ENCODE results near the gene DCP1A.
"Not testable (repeated sequence)": the region's sequence is repeated elsewhere in the genome, so short reads cannot be mapped to it uniquely, and the experiment has no call there.

DCP1A gene

GRCh38 chr3:53328746-53329145 lies 18.6 kb downstream of the DCP1A start:
- DNase-seq (ENCODE audit: low read depth), result no peak

- not testable (repeated sequence) for DNase-seq (ENCODE audit: low read depth)
Observed at GRCh38 chr3:53327986-53328385, 19.4 kb downstream of the DCP1A start.

- no peak for DNase-seq (ENCODE audit: low read depth)
Observed at GRCh38 chr3:53324105-53324504, 23.2 kb downstream of the DCP1A start.

- DNase-seq (ENCODE audit: low read depth), result no peak
Observed at GRCh38 chr3:53320697-53321096, 26.6 kb downstream of the DCP1A start.

GRCh38 chr3:53318522-53318921 lies 28.8 kb downstream of the DCP1A start:
- DNase-seq (ENCODE audit: low read depth), result no peak

DNA sequence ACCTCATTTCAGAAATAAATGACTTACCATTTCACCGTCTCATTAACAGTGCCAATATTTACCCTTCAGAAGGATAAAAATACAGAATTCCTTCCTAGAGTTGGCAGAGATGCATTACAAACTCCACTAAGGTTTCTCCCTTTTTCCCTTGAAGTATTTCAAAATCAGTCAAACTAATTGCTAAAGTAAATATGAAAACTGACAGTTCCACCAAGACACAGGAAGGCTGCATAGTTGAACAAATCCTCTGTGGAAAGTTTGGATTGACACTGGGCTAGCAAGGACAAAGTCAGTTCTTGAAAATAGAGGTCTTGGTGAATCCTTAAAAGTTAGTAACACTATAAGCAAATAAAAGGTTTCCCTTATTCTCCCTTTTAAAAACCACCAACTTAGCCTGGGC lies 34.5 kb downstream of the DCP1A start:
- DNase-seq (ENCODE audit: low read depth), result no peak

GRCh38 chr3:53311882-53312281 lies 35.5 kb downstream of the DCP1A start:
- no peak for DNase-seq (ENCODE audit: low read depth)

DNA sequence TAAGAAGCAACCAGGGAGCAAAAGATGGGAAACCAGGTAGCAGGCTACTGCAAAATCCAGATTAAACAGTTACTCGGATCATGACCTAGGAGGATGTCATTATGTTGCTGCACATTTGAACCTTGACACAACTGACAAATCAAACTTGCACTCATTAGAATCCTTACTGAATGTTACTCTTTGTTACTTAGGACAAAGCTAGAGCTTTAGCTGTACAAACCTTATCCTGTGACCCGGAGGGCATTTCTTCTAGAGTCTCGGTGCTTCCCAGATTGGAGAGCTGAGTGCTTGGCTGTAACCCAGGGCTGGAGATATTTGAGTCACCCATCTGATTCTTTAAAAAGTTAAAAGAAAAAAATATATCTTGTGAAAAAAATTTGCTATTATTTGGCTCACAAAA lies 43.4 kb downstream of the DCP1A start:
- no peak for DNase-seq (ENCODE audit: low read depth)

- no peak for DNase-seq (ENCODE audit: low read depth)
Observed at GRCh38 chr3:53303549-53303948, 43.8 kb downstream of the DCP1A start.

- no peak for DNase-seq (ENCODE audit: low read depth)
Observed at GRCh38 chr3:53300826-53301225, 46.5 kb downstream of the DCP1A start.

DNA sequence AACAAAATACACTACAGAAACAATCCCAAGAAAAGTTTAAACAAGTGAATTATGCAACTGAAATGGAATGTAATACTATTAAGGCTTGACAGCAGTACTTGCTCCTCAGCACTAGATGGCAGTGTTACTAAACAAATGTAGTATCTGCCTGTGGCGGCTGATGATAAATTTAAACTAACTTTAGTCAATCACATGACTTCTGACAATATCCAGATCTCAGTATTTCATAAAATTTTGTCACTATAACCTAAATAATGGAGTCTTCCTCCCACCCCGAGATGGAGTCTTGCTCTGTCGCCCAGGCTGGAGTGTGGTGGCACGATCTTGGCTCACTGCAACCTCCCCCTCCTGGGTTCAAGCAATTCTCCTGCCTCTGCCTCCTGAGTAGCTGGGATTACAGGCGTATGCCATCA lies 47.7 kb downstream of the DCP1A start:
- DNase-seq (ENCODE audit: low read depth), result not testable (repeated sequence)

DNA sequence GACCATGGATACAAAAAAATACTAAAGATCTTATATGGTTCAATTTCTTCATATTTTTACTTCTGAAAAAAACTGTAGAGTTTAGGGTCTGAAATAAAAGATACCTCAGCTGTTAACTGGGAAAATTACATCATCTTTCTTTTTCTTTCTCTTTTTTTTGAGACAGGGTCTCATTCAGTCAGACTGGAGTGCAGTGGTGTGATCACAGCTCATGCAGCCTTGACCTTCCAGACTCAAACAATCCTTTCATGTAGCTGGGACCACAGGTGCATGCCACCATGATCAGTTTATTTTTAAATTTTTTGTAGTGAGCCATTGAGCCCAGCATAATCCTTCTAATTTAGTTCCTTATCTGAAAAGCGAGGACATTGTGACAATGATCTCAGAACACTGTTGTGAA lies 51.9 kb downstream of the DCP1A start:
- DNase-seq (ENCODE audit: low read depth), result no peak

- DNase-seq (ENCODE audit: low read depth), result no peak
Observed at GRCh38 chr3:53293867-53294266, 53.5 kb downstream of the DCP1A start.

DNA sequence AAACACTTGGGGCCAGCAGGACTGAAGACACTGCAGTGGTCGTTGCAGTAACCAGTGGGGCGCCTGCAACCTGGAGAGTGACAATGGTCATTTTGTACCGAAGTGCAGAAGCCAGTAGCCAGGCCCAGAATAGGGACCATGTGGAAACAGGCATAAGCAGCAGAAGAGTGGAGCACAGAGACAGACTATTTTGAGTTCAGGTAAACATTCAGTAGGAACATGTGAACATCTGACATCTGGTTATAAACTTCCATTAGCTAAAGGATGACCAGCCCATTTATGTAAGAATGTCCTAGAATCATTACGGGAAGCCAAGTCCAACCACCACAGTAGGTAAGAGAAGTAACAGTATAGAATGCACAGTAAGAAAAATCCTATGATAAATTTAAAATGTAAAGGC lies 59.1 kb downstream of the DCP1A start:
- no peak for DNase-seq (ENCODE audit: low read depth)

GRCh38 chr3:53287131-53287629 lies 60.2 kb downstream of the DCP1A start:
- DNase-seq (ENCODE audit: low read depth), result no peak

DNA sequence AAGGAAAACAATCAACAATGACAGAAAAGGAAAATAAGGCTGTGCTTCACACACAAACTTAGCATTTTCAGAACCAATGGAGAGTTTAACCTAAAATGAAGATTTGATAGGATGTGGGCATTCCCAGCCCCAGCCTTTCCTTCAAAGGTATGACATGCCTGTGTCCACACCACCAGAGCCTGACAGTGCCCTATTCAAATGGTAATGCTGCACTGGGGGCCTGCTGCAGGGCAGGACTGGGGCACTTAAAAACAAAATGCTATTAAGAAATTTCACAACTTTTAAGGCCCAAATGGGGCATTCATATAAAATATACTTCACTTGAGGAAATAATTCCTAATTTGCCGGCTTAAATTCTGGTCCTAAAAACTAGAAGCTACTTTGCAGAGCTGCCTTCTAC lies 60.6 kb downstream of the DCP1A start:
- no peak for DNase-seq (ENCODE audit: low read depth)

- no peak for DNase-seq (ENCODE audit: low read depth)
Observed at GRCh38 chr3:53282581-53282980, 64.8 kb downstream of the DCP1A start.

- no peak for DNase-seq (ENCODE audit: low read depth)
Observed at GRCh38 chr3:53278667-53279066, 68.7 kb downstream of the DCP1A start.

GRCh38 chr3:53274938-53275605 lies 72.3 kb downstream of the DCP1A start:
- no peak for DNase-seq (ENCODE audit: low read depth)

GRCh38 chr3:53273146-53273670 lies 74.1 kb downstream of the DCP1A start:
- DNase-seq (ENCODE audit: low read depth), result no peak

DNA sequence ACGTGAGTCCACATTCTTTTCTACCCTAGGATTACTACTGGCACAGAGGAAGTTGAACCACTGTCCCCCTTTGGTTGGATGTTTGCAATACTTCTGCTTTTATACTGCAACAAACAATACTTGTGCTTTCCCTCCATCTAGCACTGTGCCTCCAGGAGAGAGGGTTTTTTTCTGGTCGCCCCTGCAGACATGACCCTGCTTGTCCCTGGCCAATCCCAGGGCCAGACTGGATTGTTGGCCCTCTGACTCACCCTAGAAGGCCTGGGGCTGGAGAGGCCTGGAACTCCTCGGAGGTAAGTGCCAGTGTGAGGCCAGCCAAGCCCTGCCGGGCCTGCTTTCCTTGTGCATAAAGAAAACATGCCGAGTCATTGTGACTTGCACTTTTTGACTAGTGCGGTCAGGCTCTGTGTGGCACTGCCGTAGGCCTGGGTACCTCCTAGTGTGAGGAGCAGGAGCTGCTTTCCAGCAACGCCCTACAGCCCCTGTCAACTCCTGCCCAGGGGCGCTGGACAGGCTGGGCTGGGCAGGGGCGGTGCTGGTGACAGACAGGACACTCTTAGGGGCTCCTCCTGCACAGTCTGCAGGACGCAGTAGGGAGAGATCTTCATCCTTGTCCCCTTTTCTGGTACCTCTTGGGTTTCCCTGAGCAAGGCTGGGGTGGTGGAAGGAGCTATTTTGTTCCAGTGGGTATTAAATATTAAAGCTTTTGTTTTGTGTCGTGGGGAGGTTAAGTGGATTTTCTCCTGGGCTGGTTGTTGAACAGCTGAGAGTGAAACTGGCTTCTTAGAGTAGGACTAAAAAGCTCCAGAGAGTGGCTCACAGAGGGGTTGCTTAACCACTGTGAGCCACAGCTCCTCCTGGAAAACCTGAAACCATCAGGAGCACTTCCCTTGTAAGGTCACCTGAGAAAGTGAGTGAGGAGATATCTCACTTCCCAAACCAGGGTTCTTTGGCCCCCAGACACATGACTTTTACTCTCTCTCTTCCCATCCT lies 77.2 kb downstream of the DCP1A start:
- no peak for DNase-seq (ENCODE audit: low read depth)

GRCh38 chr3:53269193-53269592 lies 78.2 kb downstream of the DCP1A start:
- DNase-seq (ENCODE audit: low read depth), result not testable (repeated sequence)

- no peak for DNase-seq (ENCODE audit: low read depth)
Observed at GRCh38 chr3:53267766-53268165, 79.6 kb downstream of the DCP1A start.
